COLO668 (cell line): Measurements from ENCODE around the gene TEX38.
"Not testable (repeated sequence)": the region's sequence is repeated elsewhere in the genome, so short reads cannot be mapped to it uniquely, and the experiment has no call there.

ENCODE experiments used
- DNase-seq: peaks from one replicate; lab custom pipeline; 2025; ENCODE audit not compliant: unreplicated experiment; lab: John Stamatoyannopoulos, UW

TEX38 gene

GRCh38 chr1:46687093-46687659, 15.5 kb downstream of the TEX38 start:
- no peak for DNase-seq

- DNase-seq: no peak
Observed at GRCh38 chr1:46687921-46688509, 16.4 kb downstream of the TEX38 start.

- no peak for DNase-seq
Observed at GRCh38 chr1:46689356-46689755, 17.7 kb downstream of the TEX38 start.

- DNase-seq: no peak
Observed at GRCh38 chr1:46689897-46690296, 18.2 kb downstream of the TEX38 start.

GRCh38 chr1:46690931-46691421, 19.3 kb downstream of the TEX38 start:
- no peak for DNase-seq

GRCh38 chr1:46691997-46692790, 20.5 kb downstream of the TEX38 start:
- no peak for DNase-seq

GRCh38 chr1:46692811-46693770, 21.4 kb downstream of the TEX38 start:
- no peak for DNase-seq

- DNase-seq: not testable (repeated sequence)
Observed at GRCh38 chr1:46694676-46695075, 23.0 kb downstream of the TEX38 start.

GRCh38 chr1:46697053-46697452, 25.4 kb downstream of the TEX38 start:
- DNase-seq: no peak

GRCh38 chr1:46699666-46700065, 28.0 kb downstream of the TEX38 start:
- no peak for DNase-seq

- DNase-seq: no peak
Observed at GRCh38 chr1:46703927-46704641, 32.4 kb downstream of the TEX38 start.

- no peak for DNase-seq
Observed at GRCh38 chr1:46705408-46705807, 33.8 kb downstream of the TEX38 start.

- no peak for DNase-seq
Observed at GRCh38 chr1:46708121-46708520, 36.5 kb downstream of the TEX38 start.

GRCh38 chr1:46714976-46715375, 43.3 kb downstream of the TEX38 start:
- no peak for DNase-seq

- DNase-seq: no peak
Observed at GRCh38 chr1:46717654-46718053, 46.0 kb downstream of the TEX38 start.

GRCh38 chr1:46718340-46718726, 46.7 kb downstream of the TEX38 start:
- no peak for DNase-seq

- DNase-seq: peak; percentile 100
Observed at GRCh38 chr1:46718727-46719622, 47.3 kb downstream of the TEX38 start, which contains the start of gene EFCAB14. TSS of gene EFCAB14 (minus strand) at chr1:46719114. CDS start at chr1:46718087, 1,027 bp downstream.

GRCh38 chr1:46719689-46720088, 48.0 kb downstream of the TEX38 start:
- DNase-seq: peak; percentile 51

GRCh38 chr1:46720319-46720718, 48.7 kb downstream of the TEX38 start:
- not testable (repeated sequence) for DNase-seq
